DND-41 (cell line): ENCODE data around the gene UFC1.

Experiments
- EZH2 ChIP-seq: IDR thresholded peaks from 3 replicates; pipeline ENCODE4 v1.6.1; 2012; ENCODE audit warnings: borderline replicate concordance, low read depth, mild to moderate bottlenecking, moderate library complexity, low read length, inconsistent platforms; ENCODE audit not compliant: severe bottlenecking
- TF ChIP-seq, protein P1 (sequence below): IDR thresholded peaks from 2 replicates; pipeline ENCODE4 v1.5.1; 2012; ENCODE audit warnings: borderline replicate concordance, low read length, moderate library complexity, mild to moderate bottlenecking; ENCODE audit not compliant: poor library complexity, severe bottlenecking; ENCODE audit errors: extremely low read depth

GRCh38 chr1:161172349-161172748 is 18.6 kb downstream of the UFC1 start:
- TF ChIP-seq, protein P1, sequence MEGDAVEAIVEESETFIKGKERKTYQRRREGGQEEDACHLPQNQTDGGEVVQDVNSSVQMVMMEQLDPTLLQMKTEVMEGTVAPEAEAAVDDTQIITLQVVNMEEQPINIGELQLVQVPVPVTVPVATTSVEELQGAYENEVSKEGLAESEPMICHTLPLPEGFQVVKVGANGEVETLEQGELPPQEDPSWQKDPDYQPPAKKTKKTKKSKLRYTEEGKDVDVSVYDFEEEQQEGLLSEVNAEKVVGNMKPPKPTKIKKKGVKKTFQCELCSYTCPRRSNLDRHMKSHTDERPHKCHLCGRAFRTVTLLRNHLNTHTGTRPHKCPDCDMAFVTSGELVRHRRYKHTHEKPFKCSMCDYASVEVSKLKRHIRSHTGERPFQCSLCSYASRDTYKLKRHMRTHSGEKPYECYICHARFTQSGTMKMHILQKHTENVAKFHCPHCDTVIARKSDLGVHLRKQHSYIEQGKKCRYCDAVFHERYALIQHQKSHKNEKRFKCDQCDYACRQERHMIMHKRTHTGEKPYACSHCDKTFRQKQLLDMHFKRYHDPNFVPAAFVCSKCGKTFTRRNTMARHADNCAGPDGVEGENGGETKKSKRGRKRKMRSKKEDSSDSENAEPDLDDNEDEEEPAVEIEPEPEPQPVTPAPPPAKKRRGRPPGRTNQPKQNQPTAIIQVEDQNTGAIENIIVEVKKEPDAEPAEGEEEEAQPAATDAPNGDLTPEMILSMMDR, result no peak
- TF ChIP-seq EZH2, result no peak
